Diencephalon (tissue), 1 donor: Measurements from ENCODE around the gene SPNS1. TPM values are rescaled to one million over a fixed set of nuclear protein-coding genes. Genes with fewer than 3 reads are reported as not detected.

ENCODE experiments used
- total RNA-seq: library from RNA; depleted of rRNA; stranded (reverse); fragments of >200 nt; gene quantifications from one replicate; pipeline ENCODE4 v1.2.3, GENCODE V29; 2014

Gene SPNS1, protein sequence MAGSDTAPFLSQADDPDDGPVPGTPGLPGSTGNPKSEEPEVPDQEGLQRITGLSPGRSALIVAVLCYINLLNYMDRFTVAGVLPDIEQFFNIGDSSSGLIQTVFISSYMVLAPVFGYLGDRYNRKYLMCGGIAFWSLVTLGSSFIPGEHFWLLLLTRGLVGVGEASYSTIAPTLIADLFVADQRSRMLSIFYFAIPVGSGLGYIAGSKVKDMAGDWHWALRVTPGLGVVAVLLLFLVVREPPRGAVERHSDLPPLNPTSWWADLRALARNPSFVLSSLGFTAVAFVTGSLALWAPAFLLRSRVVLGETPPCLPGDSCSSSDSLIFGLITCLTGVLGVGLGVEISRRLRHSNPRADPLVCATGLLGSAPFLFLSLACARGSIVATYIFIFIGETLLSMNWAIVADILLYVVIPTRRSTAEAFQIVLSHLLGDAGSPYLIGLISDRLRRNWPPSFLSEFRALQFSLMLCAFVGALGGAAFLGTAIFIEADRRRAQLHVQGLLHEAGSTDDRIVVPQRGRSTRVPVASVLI
- total RNA-seq: 27.7 TPM

DNA sequence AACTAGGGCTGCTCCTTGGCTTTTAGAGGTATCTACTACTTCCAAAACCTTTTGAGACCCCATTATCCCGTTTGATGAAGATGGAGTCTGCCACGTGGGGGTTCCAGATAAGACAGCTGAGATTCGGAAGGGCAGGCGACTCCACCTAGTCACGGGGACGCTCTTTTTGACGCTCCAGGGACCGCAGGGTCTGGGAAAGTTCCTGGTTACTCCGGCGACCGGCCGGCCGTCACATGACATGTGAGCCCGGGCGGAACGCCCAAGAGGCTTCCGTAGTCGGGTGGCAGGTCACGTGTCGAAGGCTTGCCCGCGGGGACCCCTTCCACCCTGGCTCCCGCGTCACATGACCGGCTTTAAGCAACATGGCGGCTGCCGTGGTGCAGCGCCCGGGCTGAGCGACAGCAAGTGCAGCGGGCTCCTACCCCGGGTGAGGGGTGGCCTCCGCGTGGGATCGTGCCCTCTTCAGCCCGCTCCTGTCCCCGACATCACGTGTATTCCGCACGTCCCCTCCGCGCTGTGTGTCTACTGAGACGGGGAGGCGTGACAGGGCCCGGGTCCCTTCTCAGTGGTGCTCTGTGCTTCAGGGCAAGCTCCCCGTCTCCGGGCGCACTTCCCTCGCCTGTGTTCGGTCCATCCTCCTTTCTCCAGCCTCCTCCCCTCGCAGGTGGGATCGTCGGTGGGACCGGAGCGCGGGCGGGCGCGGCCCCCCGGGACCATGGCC is at the start of gene SPNS1:
Gene SPNS1 (plus strand): TSS at position 342 of the 721 bp plus-strand sequence. CDS start 374 bp downstream, at position 716.

GRCh38 chr16:28931801-28932225 is 42.8 kb upstream of the SPNS1 start, which contains the start of gene CD19:
CD19 (plus strand) TSS chr16:28931971; CDS start chr16:28932001, 30 bp downstream.

GRCh38 chr16:28950648-28951409 is 23.7 kb upstream of the SPNS1 start, which contains the start of gene NFATC2IP:
NFATC2IP (plus strand) TSS chr16:28950937; CDS start chr16:28951012, 75 bp downstream.

DNA sequence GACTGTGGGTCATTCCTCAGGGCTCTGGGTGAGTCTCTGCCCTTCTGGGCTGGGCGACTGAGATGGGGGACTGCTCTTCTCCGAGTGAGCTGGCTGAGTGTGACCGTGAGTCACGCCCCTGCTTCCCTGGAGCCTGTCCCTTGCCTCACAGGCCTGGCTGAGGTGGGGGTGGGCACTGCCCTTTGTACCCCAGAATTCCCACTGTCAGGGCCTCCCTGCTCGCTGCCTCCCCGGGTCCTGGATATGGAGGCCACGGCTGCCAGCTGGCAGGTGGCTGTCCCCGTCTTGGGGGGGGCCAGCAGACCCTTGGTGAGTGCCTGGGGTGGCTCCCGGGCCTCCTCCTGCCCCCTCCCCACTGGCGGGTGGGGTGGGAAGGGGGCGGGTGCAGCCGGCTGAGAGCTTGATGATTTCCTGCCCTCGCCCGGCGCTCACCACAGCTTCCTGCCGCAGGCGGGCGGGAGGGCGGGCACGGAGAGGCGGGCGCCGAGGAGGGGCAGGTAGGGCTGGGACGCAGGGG is 10.1 kb downstream of the SPNS1 start, which contains the start of gene LAT:
Gene LAT (plus strand): TSS at position 434 of the 517 bp plus-strand sequence. CDS start 366 bp downstream, outside the sequence.

Other genes starting within 250 kb of the SPNS1 start
- gene NPIPB9, start 223.0 kb upstream of the SPNS1 start, total RNA-seq: 4.6 TPM
- 43.1 TPM for gene ATXN2L, start 151.8 kb upstream of the SPNS1 start, total RNA-seq
- gene TUFM, start 128.4 kb upstream of the SPNS1 start, total RNA-seq: 71.7 TPM
- gene SH2B1, start 110.9 kb upstream of the SPNS1 start, total RNA-seq: 18.7 TPM
- gene ATP2A1, start 96.3 kb upstream of the SPNS1 start, total RNA-seq: 0.23 TPM
- 7.8 TPM for gene RABEP2, start 49.5 kb upstream of the SPNS1 start, total RNA-seq
- gene CD19, start 42.8 kb upstream of the SPNS1 start, total RNA-seq: 0.23 TPM
- gene NFATC2IP, start 23.8 kb upstream of the SPNS1 start, total RNA-seq: 28.4 TPM
- 0.69 TPM for gene LAT, start 10.3 kb downstream of the SPNS1 start, total RNA-seq